Stimulated activated CD4-positive, alpha-beta T cell treated with anti-CD3 and anti-CD28 coated beads, Interleukin-4, amount 100 ng/mL, for 24 hours (primary cell): Measurements from ENCODE around the gene FIBCD1.
"Not testable (repeated sequence)": the region's sequence is repeated elsewhere in the genome, so short reads cannot be mapped to it uniquely, and the experiment has no call there.

Source experiments
- DNase-seq: peaks from one replicate; pipeline ENCODE4 v3.0.0-alpha.2; 2020

Gene FIBCD1

GRCh38 chr9:130921300-130921988, 17.6 kb downstream of the FIBCD1 start:
- DNase-seq = no peak

GRCh38 chr9:130920762-130921299, 18.2 kb downstream of the FIBCD1 start:
- DNase-seq = no peak

- DNase-seq = no peak
Measured at GRCh38 chr9:130920233-130920632, 18.8 kb downstream of the FIBCD1 start.

- DNase-seq = no peak
Measured at GRCh38 chr9:130919559-130920145, 19.4 kb downstream of the FIBCD1 start.

GRCh38 chr9:130918826-130919558, 20.1 kb downstream of the FIBCD1 start:
- no peak for DNase-seq

- DNase-seq = no peak
Measured at GRCh38 chr9:130918101-130918825, 20.8 kb downstream of the FIBCD1 start.

GRCh38 chr9:130917168-130917960, 21.7 kb downstream of the FIBCD1 start:
- no peak for DNase-seq

GRCh38 chr9:130915096-130915447, 24.0 kb downstream of the FIBCD1 start:
- no peak for DNase-seq

- DNase-seq = no peak
Measured at GRCh38 chr9:130914417-130915095, 24.5 kb downstream of the FIBCD1 start.

- no peak for DNase-seq
Measured at GRCh38 chr9:130913599-130914416, 25.2 kb downstream of the FIBCD1 start.

- DNase-seq = no peak
Measured at GRCh38 chr9:130912932-130913598, 26.0 kb downstream of the FIBCD1 start.

- DNase-seq = no peak
Measured at GRCh38 chr9:130911254-130912049, 27.6 kb downstream of the FIBCD1 start.

GRCh38 chr9:130910670-130911069, 28.4 kb downstream of the FIBCD1 start:
- DNase-seq = not testable (repeated sequence)

- DNase-seq = not testable (repeated sequence)
Measured at GRCh38 chr9:130910041-130910440, 29.0 kb downstream of the FIBCD1 start.

GRCh38 chr9:130908878-130909355, 30.1 kb downstream of the FIBCD1 start:
- DNase-seq = no peak

- no peak for DNase-seq
Measured at GRCh38 chr9:130908146-130908877, 30.7 kb downstream of the FIBCD1 start.

GRCh38 chr9:130906735-130907416, 32.2 kb downstream of the FIBCD1 start:
- DNase-seq = no peak
